Measurements from ENCODE around the gene SERPINC1. TPM values are rescaled to one million over a fixed set of nuclear protein-coding genes. Genes with fewer than 3 reads are reported as not detected.

SERPINC1 gene
- total and polyA plus RNA-seq, 7 donors, result 0.08 to 5.3 (median 0.37) TPM; not detected in 3

DNA sequence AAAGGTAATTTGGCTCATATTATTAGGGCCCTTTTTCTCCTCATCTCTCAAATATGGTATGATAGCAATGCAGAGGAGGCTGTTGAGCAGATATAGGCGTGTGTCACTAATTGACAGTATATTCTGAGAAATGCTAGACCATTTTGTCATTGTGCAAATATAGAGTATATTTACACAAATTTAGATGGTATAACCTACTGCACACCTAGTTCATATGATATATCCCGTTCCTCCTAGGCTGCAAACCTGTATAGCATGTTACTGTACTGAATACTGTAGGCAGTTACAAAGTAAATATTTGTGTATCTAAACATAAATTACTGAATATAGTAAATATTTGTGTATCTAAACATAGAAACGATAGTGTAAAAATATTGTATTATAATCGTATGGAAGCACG, 40.4 kb downstream of the SERPINC1 start:
- no peaks in the 10 kb centered on the region for H3K27me3 ChIP-seq (ENCODE audit: insufficient read depth in 3 of 3, low read length in 2 of 3)
- no peak for TF ChIP-seq CTCF (IDR thresholded peaks at IDR 0.05)
- H3K4me3 ChIP-seq, result no peak overlapping the region
- no peaks in the 10 kb centered on the region for H3K4me1 ChIP-seq
- H3K36me3 ChIP-seq (ENCODE audit: insufficient read depth in 1 of 2, low read depth in 1 of 2), result peaks cover 4 to 74% of the 10 kb centered on the region in 2 donors
- no peak for DNase-seq
- intact Hi-C loops (cut with DNase I), result no loop called here
- H3K9me3 ChIP-seq, result no peaks in the 10 kb centered on the region
- no peak for ATAC-seq
- 93 to 96% (median 94%) methylated on average over 5 of the region's 5 CpGs for WGBS, 3 donors
- H3K27ac ChIP-seq, result no peak overlapping the region

GRCh38 chr1:173871500-173871899, 45.6 kb downstream of the SERPINC1 start:
- peaks cover 6 to 65% of the 10 kb centered on the region in 2 donors for H3K36me3 ChIP-seq (ENCODE audit: insufficient read depth in 1 of 2, low read depth in 1 of 2)
- WGBS, 3 donors, result 62 to 89% (median 88%) methylated on average over 2 of the region's 2 CpGs
- no peaks in the 10 kb centered on the region for H3K27me3 ChIP-seq (ENCODE audit: insufficient read depth in 3 of 3, low read length in 2 of 3)
- no peak for TF ChIP-seq CTCF (IDR thresholded peaks at IDR 0.05)
- H3K27ac ChIP-seq, result no peak overlapping the region
- H3K4me1 ChIP-seq, result peaks cover 12% of the 10 kb centered on the region
- intact Hi-C loops (cut with DNase I), result no loop called here
- no peaks in the 10 kb centered on the region for H3K9me3 ChIP-seq
- no peak overlapping the region for H3K4me3 ChIP-seq
- DNase-seq (no peak), ATAC-seq (no peak)

- intact Hi-C loops (cut with DNase I), result no loop called here
- TF ChIP-seq CTCF (IDR thresholded peaks at IDR 0.05), result no peak
- Histone ChIP-seq H3K27me3 (ENCODE audit: insufficient read depth in 3 of 3, low read length in 2 of 3) (no peaks in the 10 kb centered on the region), H3K36me3 (ENCODE audit: insufficient read depth in 1 of 2, low read depth in 1 of 2) (peaks cover 6 to 65% of the 10 kb centered on the region in 2 donors), H3K27ac (no peak overlapping the region), H3K4me1 (peaks cover 15% of the 10 kb centered on the region), H3K9me3 (no peaks in the 10 kb centered on the region), H3K4me3 (no peak overlapping the region)
- ATAC-seq, result no peak
- no peak for DNase-seq
- WGBS, 3 donors, result 76 to 81% (median 78%) methylated on average over 5 of the region's 5 CpGs
Observed at GRCh38 chr1:173871091-173871490, 46.0 kb downstream of the SERPINC1 start.

GRCh38 chr1:173870252-173871075, 46.7 kb downstream of the SERPINC1 start:
- Histone ChIP-seq H3K36me3 (ENCODE audit: insufficient read depth in 1 of 2, low read depth in 1 of 2) (peaks cover 6 to 65% of the 10 kb centered on the region in 2 donors), H3K4me3 (no peak overlapping the region), H3K27me3 (ENCODE audit: insufficient read depth in 3 of 3, low read length in 2 of 3) (no peaks in the 10 kb centered on the region), H3K27ac (no peak overlapping the region), H3K4me1 (peaks cover 21% of the 10 kb centered on the region), H3K9me3 (no peaks in the 10 kb centered on the region)
- DNase-seq (no peak), ATAC-seq (no peak)
- 71 to 84% (median 75%) methylated on average over 15 of the region's 15 CpGs for WGBS, 3 donors
- no peak for TF ChIP-seq CTCF (IDR thresholded peaks at IDR 0.05)
- intact Hi-C loops (cut with DNase I), result no loop called here
